HepG2 (cell line): ENCODE results near the gene LRIG1. TPM values are rescaled to one million over a fixed set of nuclear protein-coding genes. Genes with fewer than 3 reads are reported as not detected.

Source experiments
- CREBL2 ChIP-seq: sonication (generic); formaldehyde crosslinking; IDR thresholded peaks from 2 replicates; pipeline ENCODE4 v1.8.1; 2023; ENCODE audit warnings: missing genetic modification reagents, mild to moderate bottlenecking, borderline replicate concordance
- HDAC1 ChIP-seq: sonication (generic); formaldehyde crosslinking; IDR thresholded peaks from 2 replicates; pipeline ENCODE4 v1.5.1; 2020; ENCODE audit warnings: mild to moderate bottlenecking, missing genetic modification reagents
- HNRNPL ChIP-seq: fragments of 200-400 bp; formaldehyde crosslinking; IDR thresholded peaks from 2 replicates; pipeline ENCODE4 v1.6.1; 2017; ENCODE audit warnings: mild to moderate bottlenecking, low read depth, low read length
- HNRNPLL ChIP-seq: fragments of 200-400 bp; formaldehyde crosslinking; IDR thresholded peaks from 2 replicates; pipeline ENCODE4 v1.6.1; 2017; ENCODE audit warnings: mild to moderate bottlenecking, low read depth, low read length; ENCODE audit not compliant: poor library complexity, severe bottlenecking
- KAT2B ChIP-seq: fragments of 150-350 bp; IDR thresholded peaks from 2 replicates; pipeline ENCODE4 v1.6.1; 2014; ENCODE audit warnings: low read depth, low read length, borderline replicate concordance
- KLF12 ChIP-seq: sonication (generic); formaldehyde crosslinking; IDR thresholded peaks from 2 replicates; pipeline ENCODE4 v1.4.0; 2020; ENCODE audit warnings: missing genetic modification reagents, borderline replicate concordance
- MTERF4 ChIP-seq: sonication (generic); formaldehyde crosslinking; IDR thresholded peaks from 2 replicates; pipeline ENCODE4 v1.8.0; 2023; ENCODE audit warnings: mild to moderate bottlenecking, missing genetic modification reagents
- NFKB2 ChIP-seq: sonication (generic); formaldehyde crosslinking; IDR thresholded peaks from 2 replicates; pipeline ENCODE4 v1.4.0; 2020; ENCODE audit warnings: missing genetic modification reagents, borderline replicate concordance
- PATZ1 ChIP-seq: sonication (generic); formaldehyde crosslinking; IDR thresholded peaks from 2 replicates; pipeline ENCODE4 v1.4.0; 2020; ENCODE audit warnings: missing genetic modification reagents
- POGK ChIP-seq: sonication (generic); formaldehyde crosslinking; conservative IDR thresholded peaks from 2 replicates; pipeline ENCODE4 v1.8.0; 2022; ENCODE audit warnings: mild to moderate bottlenecking, moderate library complexity, missing genetic modification reagents
- POGZ ChIP-seq: sonication (generic); formaldehyde crosslinking; IDR thresholded peaks from 2 replicates; pipeline ENCODE4 v1.4.0; 2020; ENCODE audit warnings: mild to moderate bottlenecking, missing genetic modification reagents
- PRDM15 ChIP-seq: sonication (generic); formaldehyde crosslinking; IDR thresholded peaks from 2 replicates; pipeline ENCODE4 v1.4.0; 2020; ENCODE audit warnings: missing genetic modification reagents
- PRPF4 ChIP-seq: fragments of 200-400 bp; formaldehyde crosslinking; IDR thresholded peaks from 2 replicates; pipeline ENCODE4 v1.6.1; 2016; ENCODE audit warnings: low read length, low read depth; ENCODE audit not compliant: poor library complexity, severe bottlenecking
- SALL2 ChIP-seq: sonication (generic); formaldehyde crosslinking; IDR thresholded peaks from 2 replicates; pipeline ENCODE4 v1.8.1; 2023; ENCODE audit warnings: mild to moderate bottlenecking, missing genetic modification reagents, inconsistent platforms
- THAP7 ChIP-seq: sonication (generic); formaldehyde crosslinking; IDR thresholded peaks from 2 replicates; pipeline ENCODE4 v1.8.1; 2023; ENCODE audit warnings: mild to moderate bottlenecking, missing genetic modification reagents
- YY1 ChIP-seq: IDR thresholded peaks from 2 replicates; pipeline ENCODE4 v1.6.1; 2011; ENCODE audit warnings: low read length, low read depth, moderate library complexity, mild to moderate bottlenecking; ENCODE audit not compliant: insufficient read depth, insufficient replicate concordance
- ZNF598 ChIP-seq: sonication (generic); formaldehyde crosslinking; IDR thresholded peaks from 2 replicates; pipeline ENCODE4 v1.5.1; 2020; ENCODE audit warnings: mild to moderate bottlenecking, missing genetic modification reagents, borderline replicate concordance
- ZNF614 ChIP-seq: IDR thresholded peaks from 2 replicates; pipeline ENCODE4 v1.6.1; 2018; ENCODE audit warnings: missing biosample characterization, missing genetic modification reagents, inconsistent platforms, borderline replicate concordance
- polyA plus RNA-seq, 8 experiments: library from polyadenylated mRNA; depleted of rRNA in 3 of 8; stranded (reverse) in 7 of 8; unstranded in 1 of 8; fragments of >200 nt; fragmentation: Illumina TruSeq in 4 of 8; extraction: Trizol in 4 of 8; gene quantifications; 2 replicates each; pipeline versions ENCODE4 v1.2.1 to v1.2.3, GENCODE V29; 2011 to 2016; ENCODE audit warnings: low read depth in 4 of 8, missing spikeins in 1 of 8, mixed read lengths in 1 of 8; ENCODE audit not compliant: insufficient read depth in 1 of 8
- total RNA-seq, 5 experiments: library from RNA; depleted of rRNA; stranded (reverse); fragments of >200 nt; fragmentation: Illumina TruSeq; extraction: Trizol; gene quantifications; 2 replicates each; pipeline ENCODE4 v1.2.3, GENCODE V29; 2016; ENCODE audit warnings: low read depth in 1 of 5

Gene LRIG1
- total and polyA plus RNA-seq, 2 of the 13 experiments (the other 11 are each of a cell fraction or from before 2014, with no cell fraction given) = 17.8 to 24.8 TPM

- TF ChIP-seq POGK (0 out of 2 replicates have a peak, but pooled peaks have one; percentile 9), ZNF614 (no peak), HNRNPL (0 out of 2 replicates have a peak, but pooled peaks have one; percentile 8), KAT2B (no peak), PRPF4 (no peak), HNRNPLL (peak; percentile 51), ZNF598 (CRISPR knock-in tag) (no peak), HDAC1 (CRISPR knock-in tag) (peak; percentile 15; the same call in 1 of the 2 replicates), PATZ1 (0 out of 2 replicates have a peak, but pooled peaks have one; percentile 16), MTERF4 (CRISPR knock-in tag) (peak; percentile 29; the same call in 1 of the 2 replicates), SALL2 (0 out of 2 replicates have a peak, but pooled peaks have one; percentile 33), YY1 (peak; percentile 86), NFKB2 (CRISPR knock-in tag) (peak; percentile 59; the same call in 1 of the 2 replicates), KLF12 (CRISPR knock-in tag) (0 out of 2 replicates have a peak, but pooled peaks have one; percentile 1), CREBL2 (CRISPR knock-in tag) (0 out of 2 replicates have a peak, but pooled peaks have one; percentile 29), PRDM15 (CRISPR knock-in tag) (peak; percentile 38; the same call in 1 of the 2 replicates), POGZ (CRISPR knock-in tag) (no peak), THAP7 (no peak)
Observed at GRCh38 chr3:66499881-66500575, 794 bp downstream of the LRIG1 start (continued).
